IPS-18c (cell line): ENCODE data around the gene BRIP1.
"Not testable (repeated sequence)": the region's sequence is repeated elsewhere in the genome, so short reads cannot be mapped to it uniquely, and the experiment has no call there.

ENCODE experiments used
- H3K4me3 ChIP-seq: 2 replicates; pipeline ENCODE4 v1.7.0; 2013; ENCODE audit warnings: low read depth, mild to moderate bottlenecking, low read length, moderate library complexity; ENCODE audit not compliant: insufficient read depth
- H3K9me3 ChIP-seq: one replicate; pipeline ENCODE4 v1.6.1; 2013; ENCODE audit warnings: mild to moderate bottlenecking, low read length, moderate library complexity; ENCODE audit not compliant: control insufficient read depth, insufficient read depth

BRIP1 gene

GRCh38 chr17:61837175-61838051 is 25.9 kb downstream of the BRIP1 start:
- H3K4me3 ChIP-seq, result no peak overlapping the region

GRCh38 chr17:61836266-61837174 is 26.8 kb downstream of the BRIP1 start:
- Histone ChIP-seq H3K4me3 (no peak overlapping the region), H3K9me3 (no peaks in the 10 kb centered on the region)

More at GRCh38 chr17:61837175-61838051, 25.9 kb downstream of the BRIP1 start:
- H3K9me3 ChIP-seq, result no peaks in the 10 kb centered on the region

GRCh38 chr17:61835606-61836005 is 27.7 kb downstream of the BRIP1 start:
- H3K9me3 ChIP-seq, result no peaks in the 10 kb centered on the region

DNA sequence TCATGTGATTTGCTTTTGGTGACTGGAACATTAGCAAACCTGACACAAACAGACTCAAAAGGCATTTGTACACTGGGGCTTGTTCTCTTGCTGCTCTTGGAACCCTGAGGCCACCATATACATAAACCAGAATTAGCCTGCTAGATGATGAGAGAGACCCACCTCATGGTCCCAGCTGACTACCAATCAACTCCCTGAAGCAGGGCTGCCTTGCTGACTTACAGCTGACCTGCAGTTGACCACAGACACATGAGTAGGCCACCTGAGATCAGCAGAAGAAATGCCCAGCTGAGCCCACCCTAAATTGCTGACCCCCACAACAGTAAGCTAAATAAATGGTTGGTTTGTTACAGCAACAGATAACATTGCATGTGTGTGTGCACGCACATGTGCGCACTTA is 28.7 kb downstream of the BRIP1 start:
- no peaks in the 10 kb centered on the region for H3K9me3 ChIP-seq
- no peak overlapping the region for H3K4me3 ChIP-seq

More at GRCh38 chr17:61835606-61836005, 27.7 kb downstream of the BRIP1 start:
- no peak overlapping the region for H3K4me3 ChIP-seq

- Histone ChIP-seq H3K9me3 (no peaks in the 10 kb centered on the region), H3K4me3 (no peak overlapping the region)
Observed at GRCh38 chr17:61833536-61834193, 29.7 kb downstream of the BRIP1 start.

DNA sequence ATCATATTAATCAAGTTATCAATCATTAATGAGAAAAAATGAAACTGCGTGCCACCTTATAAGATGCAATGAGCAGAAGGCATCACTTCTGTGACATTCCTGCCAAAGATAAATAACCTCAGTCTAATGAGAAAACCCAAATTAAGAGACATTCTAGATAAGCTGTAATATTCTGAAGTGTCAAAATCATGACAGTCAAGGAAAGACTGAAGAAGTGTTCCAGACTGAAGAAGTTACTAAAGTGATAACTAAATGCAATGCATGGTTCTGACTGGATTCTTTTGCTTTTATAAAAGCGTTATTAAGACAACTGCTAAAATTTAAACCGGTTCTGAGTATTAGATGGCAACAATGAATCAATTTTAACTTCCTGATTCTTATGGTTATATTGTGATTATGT is 30.9 kb downstream of the BRIP1 start:
- Histone ChIP-seq H3K4me3 (no peak overlapping the region), H3K9me3 (no peaks in the 10 kb centered on the region)

- Histone ChIP-seq H3K9me3 (no peaks in the 10 kb centered on the region), H3K4me3 (no peak overlapping the region)
Observed at GRCh38 chr17:61831099-61831498, 32.2 kb downstream of the BRIP1 start.

GRCh38 chr17:61828694-61829093 is 34.6 kb downstream of the BRIP1 start:
- H3K4me3 ChIP-seq, result no peak overlapping the region

DNA sequence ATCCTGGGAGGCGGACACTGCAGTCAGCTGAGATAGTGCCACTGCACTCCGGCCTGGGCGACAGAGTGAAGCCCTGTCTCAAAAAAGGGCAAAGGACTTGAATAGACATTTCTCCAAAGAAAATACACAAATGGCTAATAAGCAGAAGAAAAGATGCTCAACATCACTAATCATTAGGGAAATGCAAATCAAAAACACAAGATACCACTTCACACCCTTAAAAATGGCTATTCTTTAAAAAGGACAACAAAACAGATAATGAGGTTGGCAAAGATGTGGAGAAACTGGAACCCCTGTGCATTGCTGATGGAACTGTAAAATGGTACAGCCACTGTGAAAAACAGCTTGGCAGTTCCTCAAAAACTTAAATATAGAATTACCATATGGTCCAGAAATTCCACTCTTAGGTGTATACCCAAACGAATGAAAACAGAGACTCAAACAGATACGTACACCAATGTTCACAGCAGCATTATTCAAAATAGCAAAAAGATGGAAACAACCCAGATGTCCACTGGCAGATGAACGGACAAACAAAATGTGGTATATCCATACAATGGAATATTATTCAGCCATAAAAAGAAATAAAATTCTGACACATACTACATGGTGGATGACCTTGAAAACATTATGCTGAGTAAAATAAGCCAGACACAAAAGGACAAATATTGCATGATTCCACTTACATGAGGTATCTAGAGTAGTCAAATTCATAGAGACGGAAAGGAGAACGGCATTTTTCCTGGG is 35.5 kb downstream of the BRIP1 start:
- Histone ChIP-seq H3K9me3 (no peaks in the 10 kb centered on the region), H3K4me3 (no peak overlapping the region)

More at GRCh38 chr17:61828694-61829093, 34.6 kb downstream of the BRIP1 start:
- no peaks in the 10 kb centered on the region for H3K9me3 ChIP-seq

DNA sequence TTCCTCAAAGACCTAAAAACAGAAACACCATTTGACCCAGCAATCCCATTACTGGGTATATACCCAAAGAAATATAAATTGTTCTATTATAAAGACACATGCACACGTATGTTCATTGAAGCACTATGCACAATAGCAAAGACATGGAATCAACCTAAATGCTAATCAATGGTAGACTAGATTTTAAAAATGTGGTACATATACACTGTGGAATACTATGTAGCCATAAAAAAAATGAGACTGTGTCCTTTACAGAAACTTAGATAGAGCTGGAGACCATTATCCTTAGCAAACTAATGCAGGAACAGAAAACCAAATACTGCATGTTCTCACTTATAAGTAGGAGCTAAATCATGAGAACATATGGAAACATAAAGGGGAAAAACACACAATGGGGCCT is 36.5 kb downstream of the BRIP1 start:
- not testable (repeated sequence) for H3K9me3 ChIP-seq, H3K4me3 ChIP-seq

GRCh38 chr17:61826198-61826597 is 37.1 kb downstream of the BRIP1 start:
- H3K9me3 ChIP-seq, H3K4me3 ChIP-seq: not testable (repeated sequence)

DNA sequence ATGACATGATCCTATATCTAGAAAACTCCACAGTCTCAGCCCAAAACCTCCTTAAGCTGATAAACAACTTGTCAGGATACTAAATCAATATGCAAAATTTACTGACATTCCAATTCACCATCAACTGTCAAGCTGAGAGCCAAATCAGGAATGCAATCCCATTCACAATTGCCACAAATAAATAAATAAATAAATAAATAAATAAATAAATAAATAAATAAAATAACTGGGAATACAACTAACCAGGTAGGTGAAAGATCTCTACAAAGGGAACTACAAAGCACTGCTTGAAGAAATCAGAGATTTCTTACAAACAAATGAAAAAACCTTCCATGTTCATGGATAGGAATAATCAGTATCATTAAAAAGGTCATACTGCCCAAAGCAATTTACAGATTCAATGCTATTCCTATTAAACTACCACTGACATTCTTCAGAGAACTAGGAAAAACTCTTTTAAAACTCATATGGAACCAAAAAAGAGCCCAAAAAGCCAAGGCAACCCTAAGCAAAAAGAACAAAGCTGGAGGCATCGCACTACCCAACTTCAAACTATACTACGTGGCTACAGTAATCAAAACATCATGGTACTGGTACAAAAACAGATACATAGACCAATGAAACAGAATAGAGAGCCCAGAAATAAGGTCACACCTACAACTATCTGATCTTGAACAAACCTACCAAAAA is 37.7 kb downstream of the BRIP1 start:
- no peaks in the 10 kb centered on the region for H3K9me3 ChIP-seq

DNA sequence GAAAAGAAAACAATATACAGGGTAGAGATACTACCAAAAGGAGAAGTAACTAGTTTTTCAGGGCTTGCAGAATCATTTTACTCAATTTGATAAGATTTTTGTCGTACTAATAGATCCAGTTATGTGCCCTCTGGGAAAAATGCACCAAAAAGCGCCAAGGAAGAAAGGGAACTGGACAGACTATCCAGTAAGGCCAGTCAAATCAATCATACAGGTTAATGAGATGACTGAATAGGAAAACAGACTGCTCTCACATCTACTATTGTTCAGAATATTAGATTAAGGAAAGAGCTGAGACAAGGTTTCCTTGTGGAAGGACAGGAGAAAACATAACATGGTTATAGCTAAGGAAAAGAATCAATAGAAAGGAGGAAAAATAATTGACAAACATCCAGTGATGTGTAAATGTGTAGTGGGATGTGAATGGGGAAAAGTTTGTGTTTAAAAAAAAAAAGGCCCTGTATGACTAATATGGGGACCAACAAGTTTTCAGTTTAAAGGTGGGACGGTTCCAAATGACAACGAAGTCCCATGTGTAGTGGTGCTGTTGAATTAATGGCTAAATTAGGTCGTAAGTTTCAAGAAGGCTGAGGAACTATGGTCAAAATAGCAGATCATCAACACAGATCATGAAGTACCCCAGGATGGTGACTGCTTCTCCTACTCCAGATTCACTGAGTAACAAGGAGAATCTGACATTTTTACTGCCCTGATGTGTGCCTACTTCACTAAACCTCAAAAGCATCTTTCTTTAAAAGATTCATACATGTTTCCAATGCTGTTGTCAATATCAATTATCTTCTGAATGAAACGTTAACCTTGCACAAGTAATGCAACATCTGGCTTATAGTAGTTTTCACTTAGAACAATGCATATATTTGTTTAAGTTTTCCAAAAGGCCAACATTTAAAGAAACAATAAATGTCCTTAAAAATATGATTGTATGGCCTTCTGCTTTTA is 40.7 kb downstream of the BRIP1 start:
- Histone ChIP-seq H3K9me3 (no peaks in the 10 kb centered on the region), H3K4me3 (no peak overlapping the region)

More for the DNA sequence above, 37.7 kb downstream of the BRIP1 start:
- H3K4me3 ChIP-seq, result no peak overlapping the region

GRCh38 chr17:61821655-61822054 is 41.7 kb downstream of the BRIP1 start:
- H3K9me3 ChIP-seq, result no peaks in the 10 kb centered on the region
- H3K4me3 ChIP-seq, result no peak overlapping the region

DNA sequence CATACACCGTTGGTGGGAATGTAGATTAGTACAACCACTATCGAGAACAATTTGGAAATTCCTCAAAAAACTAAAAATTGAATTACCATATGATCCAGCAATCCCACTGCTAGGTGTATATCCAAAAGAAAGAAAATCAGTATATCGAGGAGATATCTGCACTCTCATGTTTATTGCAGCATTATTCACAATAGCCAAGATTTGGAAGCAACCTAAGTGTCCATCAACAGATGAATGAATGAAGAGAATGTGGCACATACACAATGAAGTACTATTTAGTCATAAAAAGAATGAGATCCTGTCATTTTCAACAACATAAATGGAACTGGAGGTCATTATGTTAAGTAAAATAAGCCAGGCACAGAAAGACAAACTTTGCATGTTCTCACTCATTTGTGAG is 44.1 kb downstream of the BRIP1 start:
- not testable (repeated sequence) for H3K4me3 ChIP-seq, H3K9me3 ChIP-seq
